Osteoblast (primary cell): Measurements from ENCODE around the gene LRRC55. TPM values are rescaled to one million over a fixed set of nuclear protein-coding genes. Genes with fewer than 3 reads are reported as not detected.

ENCODE experiments used
- DNase-seq: peaks from one replicate; pipeline ENCODE4 v3.0.0; 2011; ENCODE audit warnings: low spot score, mixed read lengths; ENCODE audit not compliant: insufficient read length; ENCODE audit errors: missing footprints
- H2AFZ ChIP-seq: 2 replicates; pipeline ENCODE4 v1.6.0; 2011; ENCODE audit warnings: mild to moderate bottlenecking, low read length
- H3K27ac ChIP-seq: 2 replicates; pipeline ENCODE4 v1.5.1; 2011; ENCODE audit warnings: mild to moderate bottlenecking, low read depth, low read length, moderate library complexity
- H3K27me3 ChIP-seq: 2 replicates; pipeline ENCODE4 v1.6.0; 2012; ENCODE audit warnings: mild to moderate bottlenecking, control low read depth, inconsistent platforms, low read length, moderate library complexity; ENCODE audit not compliant: insufficient read depth
- H3K36me3 ChIP-seq: 2 replicates; pipeline ENCODE4 v1.5.1; 2011; ENCODE audit warnings: mild to moderate bottlenecking, low read length, control low read depth, moderate library complexity; ENCODE audit not compliant: insufficient read depth
- H3K4me1 ChIP-seq: 2 replicates; pipeline ENCODE4 v1.5.1; 2011; ENCODE audit warnings: mild to moderate bottlenecking, low read length, control low read depth, moderate library complexity; ENCODE audit not compliant: insufficient read depth
- H3K4me2 ChIP-seq: 2 replicates; pipeline ENCODE4 v1.6.0; 2011; ENCODE audit warnings: mild to moderate bottlenecking, low read length; ENCODE audit not compliant: insufficient read depth
- H3K4me3 ChIP-seq: fragments of 200-600 bp; sonication (generic); 3 replicates; pipeline ENCODE4 v1.5.1; 2012; ENCODE audit warnings: mild to moderate bottlenecking, low read length, inconsistent platforms; ENCODE audit not compliant: insufficient read depth
- H3K79me2 ChIP-seq: 2 replicates; pipeline ENCODE4 v1.6.0; 2012; ENCODE audit warnings: mild to moderate bottlenecking, low read length, control low read depth, inconsistent platforms; ENCODE audit not compliant: insufficient read depth
- H3K9me3 ChIP-seq: 2 replicates; pipeline ENCODE4 v1.5.1; 2011; ENCODE audit warnings: low read depth, low read length, control low read depth
- H4K20me1 ChIP-seq: 2 replicates; pipeline ENCODE4 v1.6.0; 2012; ENCODE audit warnings: mild to moderate bottlenecking, low read length, control low read depth; ENCODE audit not compliant: insufficient read depth
- CTCF ChIP-seq: IDR thresholded peaks from 2 replicates; pipeline ENCODE4 v1.5.1; 2011; ENCODE audit warnings: mild to moderate bottlenecking, low read depth, low read length, moderate library complexity; ENCODE audit errors: extremely low read depth
- total RNA-seq: library from RNA; depleted of rRNA; stranded (reverse); fragments of >200 nt; gene quantifications from 2 replicates; pipeline ENCODE4 v1.2.3, GENCODE V29; 2012

LRRC55 gene
- total RNA-seq, 1 donor: not detected

GRCh38 chr11:57155838-57156607 is 25.7 kb upstream of the LRRC55 start:
- H3K27ac ChIP-seq: no peak overlapping the region
- no peak overlapping the region for H3K4me2 ChIP-seq
- no peak for DNase-seq
- TF ChIP-seq CTCF: no peak
- H3K36me3 ChIP-seq: no peaks in the 10 kb centered on the region
- H3K9me3 ChIP-seq: no peaks in the 10 kb centered on the region
- peaks cover 5% of the 10 kb centered on the region for H3K27me3 ChIP-seq
- no peaks in the 10 kb centered on the region for H4K20me1 ChIP-seq
- H2AFZ ChIP-seq: no peak overlapping the region
- no peaks in the 10 kb centered on the region for H3K79me2 ChIP-seq
- no peaks in the 10 kb centered on the region for H3K4me1 ChIP-seq
- H3K4me3 ChIP-seq: no peak overlapping the region

- TF ChIP-seq CTCF: no peak
- no peak overlapping the region for H3K4me3 ChIP-seq
- H3K4me2 ChIP-seq: no peak overlapping the region
- peaks cover 5% of the 10 kb centered on the region for H3K27me3 ChIP-seq
- H3K9me3 ChIP-seq: no peaks in the 10 kb centered on the region
- no peaks in the 10 kb centered on the region for H4K20me1 ChIP-seq
- H3K27ac ChIP-seq: no peak overlapping the region
- H3K36me3 ChIP-seq: no peaks in the 10 kb centered on the region
- no peaks in the 10 kb centered on the region for H3K79me2 ChIP-seq
- H3K4me1 ChIP-seq: no peaks in the 10 kb centered on the region
- no peak overlapping the region for H2AFZ ChIP-seq
- DNase-seq: no peak
Measured at GRCh38 chr11:57156928-57157327, 24.8 kb upstream of the LRRC55 start.

- no peaks in the 10 kb centered on the region for H3K36me3 ChIP-seq
- no peaks in the 10 kb centered on the region for H4K20me1 ChIP-seq
- no peaks in the 10 kb centered on the region for H3K9me3 ChIP-seq
- H3K4me3 ChIP-seq: no peak overlapping the region
- no peak overlapping the region for H3K27ac ChIP-seq
- DNase-seq: no peak
- peaks cover 5% of the 10 kb centered on the region for H3K27me3 ChIP-seq
- no peak overlapping the region for H3K4me2 ChIP-seq
- H3K79me2 ChIP-seq: no peaks in the 10 kb centered on the region
- H2AFZ ChIP-seq: no peak overlapping the region
- no peak for TF ChIP-seq CTCF
- H3K4me1 ChIP-seq: no peaks in the 10 kb centered on the region
Measured at GRCh38 chr11:57157624-57158023, 24.1 kb upstream of the LRRC55 start.

DNA sequence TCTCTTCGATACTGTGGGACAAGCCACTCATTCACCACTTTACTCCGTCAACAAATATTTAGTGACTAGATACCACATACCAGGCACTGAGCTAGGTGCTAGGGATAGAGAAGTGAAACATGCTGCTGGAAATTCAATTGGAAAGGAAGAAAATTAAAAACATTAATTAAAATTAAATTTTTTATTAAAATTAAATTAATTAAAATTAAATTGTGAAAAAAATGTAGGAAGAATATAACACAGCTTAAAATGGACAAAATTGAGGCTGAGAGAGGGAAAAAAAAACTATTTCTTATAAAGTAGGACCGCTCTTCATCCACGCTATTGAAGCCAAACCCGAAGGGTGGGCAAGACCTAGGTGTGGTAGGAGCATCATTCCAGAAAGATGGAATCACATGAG is 23.6 kb upstream of the LRRC55 start:
- H2AFZ ChIP-seq: no peak overlapping the region
- no peaks in the 10 kb centered on the region for H4K20me1 ChIP-seq
- no peak for DNase-seq
- peaks cover 5% of the 10 kb centered on the region for H3K27me3 ChIP-seq
- H3K4me3 ChIP-seq: no peak overlapping the region
- no peak overlapping the region for H3K4me2 ChIP-seq
- H3K27ac ChIP-seq: no peak overlapping the region
- no peaks in the 10 kb centered on the region for H3K4me1 ChIP-seq
- no peaks in the 10 kb centered on the region for H3K36me3 ChIP-seq
- no peaks in the 10 kb centered on the region for H3K9me3 ChIP-seq
- H3K79me2 ChIP-seq: no peaks in the 10 kb centered on the region
- no peak for TF ChIP-seq CTCF
